HG03135 (cell line): ENCODE results near the gene INSYN2A.

ENCODE experiments used
- ATAC-seq: cut with Tn5 transposase; IDR thresholded peaks from one replicate; pipeline ENCODE4 v1.9.1; 2021; ENCODE audit warnings: mild to moderate bottlenecking, moderate library complexity; ENCODE audit not compliant: unreplicated experiment

The INSYN2A gene, protein sequence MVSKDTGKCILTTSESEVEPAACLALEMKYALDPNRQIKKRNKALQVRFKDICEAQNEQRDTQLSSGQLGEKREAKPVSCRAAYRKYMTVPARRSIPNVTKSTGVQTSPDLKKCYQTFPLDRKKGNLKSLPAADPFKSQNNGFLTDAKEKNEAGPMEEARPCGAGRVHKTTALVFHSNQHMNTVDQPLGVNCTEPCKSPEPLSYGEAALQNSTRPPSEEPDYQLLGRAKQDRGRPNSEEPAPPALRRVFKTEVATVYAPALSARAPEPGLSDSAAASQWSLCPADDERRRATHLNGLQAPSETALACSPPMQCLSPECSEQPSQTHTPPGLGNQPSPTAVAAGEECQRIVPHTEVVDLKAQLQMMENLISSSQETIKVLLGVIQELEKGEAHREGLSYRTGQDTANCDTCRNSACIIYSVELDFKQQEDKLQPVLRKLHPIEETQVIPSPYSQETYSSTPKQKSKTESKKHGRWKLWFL

DNA sequence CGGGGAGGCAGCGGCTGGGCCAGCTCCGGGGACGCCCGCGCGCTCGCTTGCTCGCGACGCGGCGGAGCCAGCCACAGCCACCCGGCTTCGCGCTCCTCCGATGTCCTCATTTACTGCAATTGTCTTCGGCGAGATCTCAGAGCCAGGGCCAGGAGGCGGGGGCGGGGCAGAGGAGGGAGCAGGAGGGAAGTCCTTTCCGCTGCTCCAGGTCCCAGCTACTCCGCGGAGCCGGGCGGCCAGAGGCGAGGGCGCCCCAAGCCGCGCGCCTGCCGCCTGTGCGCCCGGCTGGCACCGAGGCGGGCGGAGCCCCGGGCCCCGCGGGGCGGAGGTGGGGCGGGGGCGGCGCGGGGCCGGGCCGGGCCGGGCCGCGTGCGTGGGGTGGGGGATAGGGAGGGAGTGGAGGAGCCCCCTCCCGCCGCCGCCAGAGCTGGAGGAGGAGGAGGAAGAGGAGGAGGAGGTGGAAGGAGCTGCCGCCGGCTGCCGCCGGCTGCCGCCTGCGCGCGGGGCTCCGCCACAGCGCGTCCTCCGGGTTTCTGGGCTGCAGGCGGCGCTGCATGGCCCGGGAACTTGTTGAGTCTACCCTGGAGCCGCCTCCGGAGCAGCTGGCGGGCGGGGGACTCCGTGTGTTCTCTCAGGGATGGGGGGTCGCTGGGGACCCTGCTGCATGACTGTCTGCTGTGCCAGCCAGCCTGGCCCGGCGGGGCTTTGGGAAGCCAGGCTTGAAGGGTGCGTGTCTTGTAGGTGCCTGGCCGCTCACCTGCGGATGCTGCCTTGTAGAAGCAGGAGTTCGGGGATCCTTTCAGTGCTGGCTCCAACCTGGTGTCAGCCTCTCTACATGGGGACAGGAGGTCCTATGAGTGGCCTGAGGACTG lies at the start of gene INSYN2A:
TSS of gene INSYN2A (minus strand) at position 310 of the 872 bp plus-strand sequence. CDS start 20,196 bp downstream, outside the sequence.
- ATAC-seq, result no peak

DNA sequence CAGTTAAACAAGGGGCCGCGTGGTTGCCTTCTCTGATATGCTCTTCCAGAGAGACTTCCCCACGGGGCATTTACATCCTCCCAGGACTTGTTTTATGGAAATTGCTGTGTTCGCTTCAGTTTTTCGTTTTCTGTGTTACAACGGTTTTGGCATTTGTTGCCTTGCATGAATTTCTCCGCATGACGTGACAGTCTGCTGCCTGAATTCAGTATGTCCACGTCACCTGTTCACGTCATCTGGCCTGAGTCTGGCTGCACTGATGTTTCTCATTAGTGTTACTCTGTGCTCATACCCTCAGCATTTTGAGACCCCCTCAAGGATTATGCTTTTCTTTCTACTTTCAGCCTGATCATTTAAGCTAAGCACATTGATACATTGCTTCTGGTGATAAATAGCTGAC lies 49.1 kb upstream of the INSYN2A start:
- no peak for ATAC-seq

DNA sequence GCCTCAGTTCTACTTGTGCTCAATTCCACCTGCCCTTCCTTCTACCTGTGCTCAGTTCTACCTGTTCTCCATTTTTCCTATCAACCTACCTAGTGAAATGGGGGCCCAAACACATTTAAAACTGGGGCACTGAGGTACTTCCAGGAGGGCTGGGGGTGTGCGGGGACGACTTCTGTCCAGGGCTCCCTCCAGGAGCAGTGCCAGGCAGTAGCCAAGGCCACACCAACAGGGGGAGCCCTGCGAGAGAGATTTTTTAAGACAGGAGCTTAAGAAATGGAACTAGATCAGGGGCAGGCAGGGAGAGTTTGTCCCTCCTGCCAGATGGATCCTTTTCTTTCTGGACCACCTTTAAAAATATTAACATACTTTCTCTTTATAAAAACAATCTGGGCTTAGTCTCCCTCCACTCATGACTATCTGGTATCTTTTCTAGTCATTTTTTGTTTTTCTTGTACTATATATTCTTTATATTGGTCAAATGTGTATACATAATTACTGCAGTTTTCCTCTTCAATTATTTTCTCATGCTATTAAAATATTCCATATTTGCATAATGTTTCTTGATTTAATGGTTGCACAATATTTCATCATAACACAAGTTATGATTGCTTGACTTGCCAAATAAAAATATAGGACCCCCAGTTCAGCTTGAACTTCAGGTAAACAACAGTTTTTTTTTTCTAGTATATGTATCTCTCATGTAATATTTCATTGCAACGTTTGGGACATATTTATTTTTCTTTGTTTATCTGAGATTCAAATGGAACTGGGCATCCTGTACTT lies 47.3 kb upstream of the INSYN2A start:
- ATAC-seq, result no peak

DNA sequence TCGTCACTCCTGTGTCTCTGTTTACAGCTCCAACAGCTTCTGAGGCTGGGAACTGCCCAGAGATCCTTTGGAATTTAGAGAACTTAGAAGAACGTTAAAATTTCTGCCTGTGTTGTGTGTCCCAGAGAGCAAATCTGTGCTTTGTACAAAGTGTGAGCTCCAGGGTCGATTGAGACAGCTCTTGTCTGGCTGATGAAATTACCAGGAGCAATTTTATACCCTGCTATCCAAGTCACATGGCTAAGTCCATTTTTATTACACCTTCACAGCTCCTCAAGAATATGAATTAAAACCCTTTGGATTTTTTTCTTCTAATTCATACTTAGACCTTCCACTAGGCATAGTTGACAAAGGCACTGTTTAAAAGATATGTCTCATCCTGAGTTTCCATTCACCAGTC lies 46.5 kb upstream of the INSYN2A start:
- no peak for ATAC-seq

DNA sequence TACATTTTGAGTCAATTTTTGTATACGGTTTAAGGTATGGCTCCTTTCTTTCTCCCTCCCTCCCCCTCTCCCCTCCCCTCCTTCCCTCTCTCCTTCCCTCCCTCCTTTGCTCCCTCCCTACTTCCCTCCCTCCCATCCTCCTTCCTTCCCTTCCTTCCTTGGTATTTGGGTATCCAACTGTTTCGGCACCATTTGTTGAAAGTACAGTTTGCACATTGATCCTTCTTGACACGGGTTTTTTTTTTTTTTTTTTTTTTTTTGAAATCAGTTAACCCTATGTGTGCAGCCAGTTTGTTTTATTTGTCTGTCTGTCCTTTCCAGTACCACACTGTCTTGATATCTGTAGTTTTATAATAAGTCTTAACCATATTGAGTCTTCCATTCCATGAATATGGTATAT lies 39.9 kb upstream of the INSYN2A start:
- no peak for ATAC-seq

DNA sequence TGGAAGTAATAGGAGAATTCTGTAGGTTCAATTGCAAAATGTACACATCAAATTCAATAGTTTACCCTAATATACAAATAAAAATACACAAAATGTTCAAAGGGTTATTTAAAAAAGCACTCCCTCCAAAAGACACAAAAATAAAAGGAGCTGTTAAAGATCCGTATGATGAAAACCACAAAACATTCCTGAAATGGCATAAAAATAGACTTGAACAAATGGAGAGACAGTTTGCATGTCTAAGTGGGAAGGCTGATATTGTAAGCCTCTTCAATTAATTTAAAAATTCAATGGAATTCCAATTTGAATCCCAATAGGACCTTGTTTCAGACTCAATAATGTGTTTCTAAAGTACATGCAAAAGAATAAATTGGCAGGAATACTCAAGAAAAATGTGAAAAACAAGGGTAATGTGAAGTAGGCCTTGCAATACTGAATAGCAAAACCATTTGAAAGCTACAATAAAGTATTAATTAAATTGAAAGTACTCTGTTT lies 38.0 kb upstream of the INSYN2A start:
- no peak for ATAC-seq

DNA sequence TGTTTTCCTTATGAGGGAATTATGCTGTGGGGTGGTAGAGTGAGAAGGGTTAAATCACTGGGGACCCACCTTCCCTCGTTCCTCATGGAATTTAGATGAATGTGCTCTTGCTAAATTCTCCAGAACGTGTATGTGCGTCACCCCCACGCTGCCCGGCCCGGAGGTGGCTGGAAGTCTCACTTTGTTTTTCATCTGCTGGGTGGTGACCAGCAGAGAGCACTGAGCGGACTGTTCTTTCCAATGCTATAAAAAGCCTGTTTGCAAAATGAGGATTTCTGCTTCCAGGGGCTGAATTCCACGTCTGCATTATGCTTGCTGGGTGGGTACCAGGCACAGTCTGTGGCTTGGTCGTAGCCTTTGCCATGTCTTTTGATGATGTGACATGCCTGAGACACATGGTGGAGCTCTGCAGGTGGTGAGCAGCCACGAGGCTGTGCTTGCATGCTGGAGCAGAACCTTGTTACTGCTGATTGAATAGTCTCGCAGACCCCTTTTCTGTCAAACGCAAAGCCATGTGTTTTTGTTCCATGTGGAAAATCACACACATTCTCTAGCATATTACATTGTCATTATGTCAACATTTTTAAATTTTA lies 31.9 kb upstream of the INSYN2A start:
- no peak for ATAC-seq

DNA sequence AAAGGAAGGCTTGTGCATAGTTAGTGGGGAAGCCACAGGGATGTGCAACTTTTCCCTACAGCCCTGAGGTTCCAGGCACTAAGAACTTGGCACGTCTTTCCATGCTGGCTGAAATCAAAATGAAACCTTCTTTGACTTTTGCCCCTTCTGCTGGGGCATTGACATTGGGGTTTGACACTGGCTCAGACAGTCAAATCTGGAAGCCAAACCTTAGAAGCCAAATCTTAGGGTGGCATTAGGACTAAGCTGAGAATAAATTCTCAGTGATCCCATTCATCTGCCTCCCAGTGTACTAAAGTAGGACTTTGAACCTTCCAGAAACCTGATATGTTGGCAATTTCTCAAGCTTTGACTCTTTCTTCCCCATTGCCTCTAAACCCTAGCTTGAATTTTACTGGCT lies 31.3 kb upstream of the INSYN2A start:
- no peak for ATAC-seq

DNA sequence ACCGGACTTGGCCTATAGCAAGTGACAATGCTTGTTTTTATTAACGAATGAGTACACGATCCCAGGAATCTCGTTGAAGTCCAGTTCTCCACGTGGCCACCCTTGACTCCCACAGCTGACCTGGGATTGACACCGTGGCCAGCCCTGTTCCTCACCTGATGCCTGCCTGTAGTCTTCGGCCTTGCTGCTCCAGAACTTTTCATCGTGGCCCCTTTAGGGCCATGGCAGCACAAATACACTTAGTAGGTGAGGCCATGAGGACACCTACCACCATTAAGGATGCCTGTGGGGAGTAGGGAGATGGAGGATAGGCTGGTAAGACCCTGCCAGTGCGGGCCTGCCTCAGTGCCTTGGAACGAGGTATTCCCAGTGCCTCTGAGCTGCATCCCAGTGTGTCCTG lies 30.6 kb upstream of the INSYN2A start:
- no peak for ATAC-seq

DNA sequence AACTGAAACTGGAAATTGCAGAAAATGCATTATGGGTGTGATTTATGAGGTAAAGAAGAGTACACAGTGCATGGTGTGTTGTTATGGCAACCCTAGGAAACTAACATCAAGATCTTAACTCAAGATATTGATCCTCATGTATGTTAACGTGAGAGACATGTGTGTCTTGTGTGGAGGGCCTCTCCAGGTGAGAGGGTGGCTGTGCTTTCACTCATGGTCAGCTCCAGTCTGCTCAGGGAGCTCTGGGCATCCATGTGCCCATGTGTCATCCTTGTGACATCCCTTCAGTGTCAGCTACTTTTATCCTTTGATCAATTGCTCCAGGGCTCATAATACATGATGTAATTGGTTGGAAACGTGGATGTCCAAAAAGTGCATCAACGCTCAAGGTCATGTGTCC lies 24.9 kb upstream of the INSYN2A start:
- ATAC-seq, result no peak

DNA sequence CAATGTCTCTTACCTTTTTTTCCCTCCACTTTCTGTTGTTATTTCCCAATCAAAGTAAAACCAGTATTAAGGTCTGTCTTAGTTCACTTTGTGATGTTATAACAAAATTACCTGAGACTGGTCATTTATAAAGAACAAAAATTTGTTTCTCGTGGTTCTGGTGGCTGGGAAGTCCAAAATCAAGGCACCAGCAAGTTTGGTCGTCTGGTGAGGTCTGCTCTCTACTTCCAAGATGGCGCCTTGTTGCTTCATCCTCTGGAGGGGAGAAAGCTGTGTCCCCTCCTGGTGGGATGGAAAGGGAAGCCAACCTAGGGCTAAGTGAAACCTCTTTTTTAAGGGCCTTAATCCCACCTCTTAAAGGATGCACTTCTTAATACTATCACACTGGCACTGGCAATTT lies 22.3 kb upstream of the INSYN2A start:
- no peak for ATAC-seq

DNA sequence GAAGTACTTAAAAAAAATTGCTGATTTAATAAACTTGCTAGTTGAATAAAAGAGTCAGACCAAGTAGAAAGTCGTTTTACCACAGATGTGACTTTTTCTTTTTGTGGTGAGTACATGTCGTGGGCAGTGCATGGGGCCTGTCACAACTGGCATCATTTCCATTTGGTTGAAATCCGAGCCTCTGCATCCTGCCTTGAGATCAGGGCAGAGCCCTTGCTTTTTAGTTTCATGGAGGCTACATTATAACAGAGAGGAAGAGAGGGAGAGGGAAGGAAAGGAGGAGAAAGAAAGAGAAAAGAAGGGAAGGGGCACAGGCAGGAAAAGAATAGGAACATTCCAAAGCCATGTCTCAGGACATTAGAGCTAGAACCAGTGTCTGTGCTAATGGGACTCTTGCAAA lies 20.4 kb upstream of the INSYN2A start:
- no peak for ATAC-seq

DNA sequence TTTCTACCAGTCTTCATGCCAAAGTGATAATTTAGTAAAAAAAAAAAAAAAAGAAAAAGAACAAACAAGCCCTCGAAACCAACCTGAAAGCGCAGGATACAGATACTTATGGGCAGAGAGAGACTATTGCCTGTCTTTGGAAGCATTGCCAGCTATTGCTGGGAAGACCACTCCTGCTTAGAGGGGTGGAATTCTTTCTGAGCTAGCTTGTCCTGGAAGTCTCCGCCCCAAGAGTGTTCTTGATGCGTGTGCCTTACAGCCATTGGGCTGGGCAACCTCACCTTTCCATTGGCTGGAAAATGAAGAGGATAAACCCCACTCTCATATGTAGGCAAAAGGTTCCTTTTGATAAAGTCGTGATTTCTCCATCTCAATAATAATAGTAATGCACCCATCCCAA lies 19.9 kb upstream of the INSYN2A start:
- no peak for ATAC-seq

DNA sequence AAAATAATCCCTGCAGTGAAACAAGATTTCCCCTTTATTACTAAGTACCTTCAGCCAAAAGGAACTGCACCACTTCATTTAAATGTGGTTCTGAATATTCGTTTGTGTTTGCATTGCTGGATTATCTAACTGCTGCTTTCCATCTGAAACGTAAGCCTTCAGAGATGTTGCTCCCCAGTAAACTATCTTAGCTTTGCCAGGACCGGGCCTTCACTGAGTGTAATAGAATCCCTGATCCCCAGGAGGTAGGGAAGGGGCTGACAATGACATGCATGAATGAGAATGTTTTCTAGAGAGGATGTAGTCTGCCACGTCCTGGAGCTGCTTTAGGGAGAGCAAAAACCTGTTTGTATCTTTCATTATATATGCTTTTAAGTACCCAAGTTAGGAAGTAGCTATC lies 19.5 kb upstream of the INSYN2A start:
- ATAC-seq, result no peak

DNA sequence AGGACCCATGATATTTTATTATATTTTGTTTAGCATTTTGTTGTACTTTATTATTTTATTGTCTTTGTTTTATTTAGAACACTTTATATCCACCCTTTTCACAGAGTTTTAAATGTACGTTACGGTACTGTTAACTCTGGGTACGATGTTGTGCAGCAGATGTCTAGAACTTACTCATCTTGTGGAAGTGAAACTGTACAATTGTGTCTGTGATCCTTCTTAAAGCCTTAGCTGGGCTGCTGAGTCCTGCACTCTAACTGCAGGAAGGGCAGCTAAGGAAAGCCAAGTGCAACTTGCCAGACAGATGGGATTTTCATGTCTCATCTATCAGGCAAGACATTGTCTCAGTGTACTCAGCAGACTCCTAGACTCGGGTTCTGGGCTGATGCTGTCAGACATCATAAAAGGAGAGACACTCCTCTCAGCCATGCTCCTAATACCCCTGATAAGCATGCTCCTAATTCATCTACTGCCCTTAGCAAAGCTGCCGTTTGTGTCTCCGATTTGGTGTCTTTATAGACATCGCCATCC lies 14.6 kb upstream of the INSYN2A start:
- no peak for ATAC-seq

DNA sequence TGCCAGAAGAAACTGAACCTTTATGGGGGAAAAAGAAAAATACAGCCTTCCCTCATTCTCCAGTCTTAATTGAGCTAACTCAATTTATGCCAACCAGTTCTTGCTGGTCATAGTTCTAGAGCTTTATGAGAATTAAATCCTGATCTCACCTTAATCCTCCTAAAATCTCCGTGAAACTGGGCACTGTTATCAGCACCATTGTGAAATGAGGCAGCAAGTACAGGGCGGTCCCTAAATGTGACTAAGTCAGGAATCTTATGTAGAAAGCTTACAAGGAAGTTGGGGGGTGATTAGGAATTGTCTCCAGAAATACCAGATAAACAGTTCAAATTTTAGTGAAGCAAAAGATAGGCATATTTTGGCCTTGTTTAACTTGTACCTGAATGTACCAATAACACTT lies 10.7 kb upstream of the INSYN2A start:
- ATAC-seq, result no peak

DNA sequence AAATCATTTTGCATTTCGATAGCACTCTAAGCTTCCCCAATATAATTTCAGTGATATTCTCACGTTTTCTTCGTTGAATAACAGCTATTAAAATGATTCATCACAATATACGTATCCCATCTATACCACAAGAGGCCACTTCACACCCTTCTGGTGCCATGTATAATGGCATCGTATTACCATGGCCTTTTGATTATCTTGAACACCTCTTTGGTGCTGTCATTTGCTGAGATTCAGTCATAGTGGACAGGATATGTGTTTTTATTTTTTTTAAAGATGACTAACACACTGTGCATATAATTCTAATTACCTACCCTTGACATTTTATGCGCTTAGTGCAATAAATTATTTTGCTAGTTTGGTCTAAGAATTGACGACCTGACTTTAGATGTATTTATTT lies 6.7 kb upstream of the INSYN2A start:
- ATAC-seq, result no peak

DNA sequence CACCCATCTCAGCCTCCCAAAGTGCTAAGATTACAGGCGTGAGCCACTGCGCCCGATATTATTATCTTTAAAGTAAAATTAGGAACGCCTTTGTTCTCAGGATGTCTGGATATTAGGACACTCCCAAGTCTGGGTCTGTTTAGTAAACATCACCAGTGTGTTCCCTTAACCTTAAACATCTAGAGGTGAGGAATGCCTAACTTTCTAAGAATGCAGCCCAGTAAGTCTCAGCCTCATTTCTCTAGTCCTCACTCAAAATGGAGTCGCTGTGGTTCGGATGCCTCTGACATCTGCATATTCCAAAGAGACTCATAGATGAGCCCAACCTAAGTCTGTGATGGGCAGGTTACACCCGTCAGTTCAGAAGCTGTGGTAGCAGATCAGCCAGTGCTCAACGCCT lies 4.3 kb upstream of the INSYN2A start:
- no peak for ATAC-seq

DNA sequence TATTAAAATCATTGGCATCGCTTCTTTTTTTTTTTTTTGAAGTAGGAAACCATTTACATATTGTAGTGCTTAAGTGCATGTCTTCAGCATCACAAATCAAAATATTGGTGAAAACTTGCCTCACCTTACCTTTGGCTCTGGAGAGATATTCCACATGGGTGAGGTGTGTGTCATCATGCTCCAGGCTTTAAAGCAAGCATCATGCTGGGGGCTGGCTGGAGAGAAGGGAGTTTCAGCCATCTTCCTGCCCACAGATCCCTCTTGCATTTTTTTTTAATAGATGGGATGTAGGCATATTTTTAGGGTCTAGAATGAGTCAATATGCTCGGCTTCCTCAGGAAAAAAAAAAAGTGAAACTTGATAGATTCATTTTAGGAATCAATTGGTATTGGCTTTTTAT lies 2.3 kb upstream of the INSYN2A start:
- no peak for ATAC-seq

DNA sequence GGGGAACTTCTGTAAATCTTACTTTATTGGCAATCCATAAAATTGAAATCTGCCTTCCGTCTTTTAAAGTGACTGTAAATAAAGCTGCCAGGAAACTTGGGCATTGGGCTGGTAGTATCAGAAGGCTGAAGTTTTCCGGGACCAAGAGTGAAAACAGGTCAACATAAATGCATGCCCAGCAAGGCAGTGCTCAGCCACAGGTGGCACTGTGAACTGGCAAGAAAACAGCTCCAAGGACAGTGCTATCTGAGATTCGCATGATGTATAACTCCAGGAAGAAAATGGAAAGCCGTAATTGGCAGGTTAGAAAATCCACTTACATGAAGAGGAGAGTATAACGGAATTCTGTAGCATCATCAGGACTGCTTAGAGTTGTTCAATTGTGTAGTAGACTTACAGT lies 1.9 kb upstream of the INSYN2A start:
- no peak for ATAC-seq

DNA sequence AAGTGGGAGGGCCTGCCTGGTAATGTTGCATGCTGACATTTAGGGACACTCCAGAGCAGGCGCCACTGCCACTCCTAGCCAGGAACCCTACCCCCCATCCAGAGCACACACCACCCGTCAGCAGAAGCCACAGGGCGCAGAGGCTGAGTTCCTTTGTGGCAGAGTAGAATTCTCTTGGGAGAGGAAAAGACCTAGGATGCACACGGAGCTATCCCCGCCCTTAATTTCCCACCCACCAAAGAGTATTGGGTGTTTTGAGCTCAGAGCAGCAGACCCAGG lies 702 bp upstream of the INSYN2A start:
- no peak for ATAC-seq
